NCI-H526 (cell line): ENCODE measurements around the gene CAB39L.

Experiments
- DNase-seq, 2 experiments: peaks; one replicate each; lab custom pipeline; 2025; lab: John Stamatoyannopoulos, UW

The CAB39L gene

GRCh38 chr13:49288458-49288857, 155.4 kb downstream of the CAB39L start:
- no peak for DNase-seq

- no peak for DNase-seq
Observed at GRCh38 chr13:49287995-49288394, 155.9 kb downstream of the CAB39L start.

- DNase-seq: no peak
Observed at GRCh38 chr13:49279885-49280284, 164.0 kb downstream of the CAB39L start.

DNA sequence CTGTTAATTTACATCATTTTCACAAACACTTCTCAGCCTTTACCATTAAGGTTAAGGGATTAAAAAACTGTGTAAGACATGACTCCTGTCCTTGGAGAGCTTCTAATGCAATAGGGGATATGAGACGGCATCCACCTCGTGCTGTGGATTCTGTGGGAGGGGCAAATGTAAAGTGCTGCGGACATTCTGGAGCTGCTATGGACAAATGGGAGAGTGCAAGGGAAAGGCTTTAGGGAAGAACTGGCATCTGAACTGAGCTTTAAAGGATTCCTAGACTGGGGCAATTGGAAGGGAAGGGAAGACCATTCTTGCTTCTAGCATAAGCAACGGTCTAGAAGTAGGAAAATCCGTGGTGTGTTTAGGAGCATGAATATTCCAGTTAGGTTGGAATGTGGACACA, 164.8 kb downstream of the CAB39L start:
- no peak for DNase-seq

- DNase-seq: no peak
Observed at GRCh38 chr13:49278211-49278610, 165.7 kb downstream of the CAB39L start.

DNA sequence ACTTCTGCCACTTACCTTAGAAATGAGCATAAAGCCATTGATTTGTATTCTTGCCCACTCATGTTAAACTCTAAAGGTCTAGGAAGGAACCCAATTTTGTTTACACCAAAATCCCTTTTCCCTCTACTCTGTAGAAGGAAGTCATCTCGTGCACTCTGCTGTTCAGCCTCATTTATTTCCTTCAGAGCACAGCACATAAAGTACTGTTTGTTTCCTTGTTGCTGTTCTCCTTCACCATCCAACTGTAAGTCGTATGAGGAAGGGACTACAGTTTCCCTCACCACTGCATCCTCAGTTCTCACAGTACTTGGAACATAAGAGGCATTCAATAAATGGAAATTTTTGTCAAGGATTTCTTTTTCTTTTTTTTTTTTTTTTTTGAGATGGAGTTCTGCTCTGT, 171.6 kb downstream of the CAB39L start:
- DNase-seq: no peak

GRCh38 chr13:49271264-49271663, 172.6 kb downstream of the CAB39L start:
- no peak for DNase-seq

- no peak for DNase-seq
Observed at GRCh38 chr13:49265822-49266221, 178.0 kb downstream of the CAB39L start.

- no peak for DNase-seq
Observed at GRCh38 chr13:49262634-49263033, 181.2 kb downstream of the CAB39L start.

- DNase-seq: no peak
Observed at GRCh38 chr13:49259586-49259985, 184.3 kb downstream of the CAB39L start.
